SK-N-SH (cell line): ENCODE data around the gene FGF8.

Experiments
- CHD2 ChIP-seq: fragments of 150-350 bp; IDR thresholded peaks from 2 replicates; pipeline ENCODE4 v1.6.1; 2018; ENCODE audit warnings: low read length; ENCODE audit not compliant: partially characterized antibody
- EP300 ChIP-seq, 2 experiments: IDR thresholded peaks; 2 replicates each; pipeline versions ENCODE4 v1.4.0 to v1.6.1; 2012; ENCODE audit warnings: borderline replicate concordance in 1 of 2, low read depth in 1 of 2, low read length in 1 of 2
- POLR2AphosphoS5 ChIP-seq: IDR thresholded peaks from 2 replicates; pipeline ENCODE4 v1.6.1; 2012; ENCODE audit warnings: low read depth, low read length
- RAD21 ChIP-seq: IDR thresholded peaks from 2 replicates; pipeline ENCODE4 v1.6.1; 2012; ENCODE audit warnings: mild to moderate bottlenecking, low read length
- RFX5 ChIP-seq: IDR thresholded peaks from 2 replicates; pipeline ENCODE4 v1.6.1; 2012; ENCODE audit warnings: mild to moderate bottlenecking, improper control_type of control experiment, low read length
- RXRA ChIP-seq: IDR thresholded peaks from 2 replicates; pipeline ENCODE4 v1.4.0; 2012; ENCODE audit warnings: low read depth, mild to moderate bottlenecking, borderline replicate concordance
- TAF1 ChIP-seq: IDR thresholded peaks from 2 replicates; pipeline ENCODE4 v1.6.1; 2012; ENCODE audit warnings: low read depth, mild to moderate bottlenecking, low read length, moderate library complexity, borderline replicate concordance
- TF ChIP-seq, protein P1 (sequence below): fragments of 200-600 bp; sonication (generic); IDR thresholded peaks from 2 replicates; pipeline ENCODE4 v1.6.1; 2017; ENCODE audit warnings: antibody characterized with exemption, mild to moderate bottlenecking, moderate library complexity
- TF ChIP-seq, protein P2 (sequence below): IDR thresholded peaks from 2 replicates; pipeline ENCODE4 v1.6.1; 2012; ENCODE audit warnings: mild to moderate bottlenecking, low read depth, low read length, moderate library complexity
- TF ChIP-seq, protein P3 (sequence below): IDR thresholded peaks from 2 replicates; pipeline ENCODE4; 2012

GRCh38 chr10:101767600-101767945 lies 8.3 kb downstream of the FGF8 start:
- TF ChIP-seq, protein P1, sequence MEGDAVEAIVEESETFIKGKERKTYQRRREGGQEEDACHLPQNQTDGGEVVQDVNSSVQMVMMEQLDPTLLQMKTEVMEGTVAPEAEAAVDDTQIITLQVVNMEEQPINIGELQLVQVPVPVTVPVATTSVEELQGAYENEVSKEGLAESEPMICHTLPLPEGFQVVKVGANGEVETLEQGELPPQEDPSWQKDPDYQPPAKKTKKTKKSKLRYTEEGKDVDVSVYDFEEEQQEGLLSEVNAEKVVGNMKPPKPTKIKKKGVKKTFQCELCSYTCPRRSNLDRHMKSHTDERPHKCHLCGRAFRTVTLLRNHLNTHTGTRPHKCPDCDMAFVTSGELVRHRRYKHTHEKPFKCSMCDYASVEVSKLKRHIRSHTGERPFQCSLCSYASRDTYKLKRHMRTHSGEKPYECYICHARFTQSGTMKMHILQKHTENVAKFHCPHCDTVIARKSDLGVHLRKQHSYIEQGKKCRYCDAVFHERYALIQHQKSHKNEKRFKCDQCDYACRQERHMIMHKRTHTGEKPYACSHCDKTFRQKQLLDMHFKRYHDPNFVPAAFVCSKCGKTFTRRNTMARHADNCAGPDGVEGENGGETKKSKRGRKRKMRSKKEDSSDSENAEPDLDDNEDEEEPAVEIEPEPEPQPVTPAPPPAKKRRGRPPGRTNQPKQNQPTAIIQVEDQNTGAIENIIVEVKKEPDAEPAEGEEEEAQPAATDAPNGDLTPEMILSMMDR, result no peak
- no peak for TF ChIP-seq TAF1
- TF ChIP-seq RFX5, result no peak
- no peak for TF ChIP-seq RXRA
- no peak for TF ChIP-seq EP300 (IDR thresholded peaks at IDR 0.05; ENCODE audit: borderline replicate concordance in 1 of 2, low read depth in 1 of 2, low read length in 1 of 2)
- no peak for TF ChIP-seq RAD21
- no peak for TF ChIP-seq POLR2AphosphoS5
- TF ChIP-seq, protein P2, sequence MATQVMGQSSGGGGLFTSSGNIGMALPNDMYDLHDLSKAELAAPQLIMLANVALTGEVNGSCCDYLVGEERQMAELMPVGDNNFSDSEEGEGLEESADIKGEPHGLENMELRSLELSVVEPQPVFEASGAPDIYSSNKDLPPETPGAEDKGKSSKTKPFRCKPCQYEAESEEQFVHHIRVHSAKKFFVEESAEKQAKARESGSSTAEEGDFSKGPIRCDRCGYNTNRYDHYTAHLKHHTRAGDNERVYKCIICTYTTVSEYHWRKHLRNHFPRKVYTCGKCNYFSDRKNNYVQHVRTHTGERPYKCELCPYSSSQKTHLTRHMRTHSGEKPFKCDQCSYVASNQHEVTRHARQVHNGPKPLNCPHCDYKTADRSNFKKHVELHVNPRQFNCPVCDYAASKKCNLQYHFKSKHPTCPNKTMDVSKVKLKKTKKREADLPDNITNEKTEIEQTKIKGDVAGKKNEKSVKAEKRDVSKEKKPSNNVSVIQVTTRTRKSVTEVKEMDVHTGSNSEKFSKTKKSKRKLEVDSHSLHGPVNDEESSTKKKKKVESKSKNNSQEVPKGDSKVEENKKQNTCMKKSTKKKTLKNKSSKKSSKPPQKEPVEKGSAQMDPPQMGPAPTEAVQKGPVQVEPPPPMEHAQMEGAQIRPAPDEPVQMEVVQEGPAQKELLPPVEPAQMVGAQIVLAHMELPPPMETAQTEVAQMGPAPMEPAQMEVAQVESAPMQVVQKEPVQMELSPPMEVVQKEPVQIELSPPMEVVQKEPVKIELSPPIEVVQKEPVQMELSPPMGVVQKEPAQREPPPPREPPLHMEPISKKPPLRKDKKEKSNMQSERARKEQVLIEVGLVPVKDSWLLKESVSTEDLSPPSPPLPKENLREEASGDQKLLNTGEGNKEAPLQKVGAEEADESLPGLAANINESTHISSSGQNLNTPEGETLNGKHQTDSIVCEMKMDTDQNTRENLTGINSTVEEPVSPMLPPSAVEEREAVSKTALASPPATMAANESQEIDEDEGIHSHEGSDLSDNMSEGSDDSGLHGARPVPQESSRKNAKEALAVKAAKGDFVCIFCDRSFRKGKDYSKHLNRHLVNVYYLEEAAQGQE, result no peak
- TF ChIP-seq, protein P3, sequence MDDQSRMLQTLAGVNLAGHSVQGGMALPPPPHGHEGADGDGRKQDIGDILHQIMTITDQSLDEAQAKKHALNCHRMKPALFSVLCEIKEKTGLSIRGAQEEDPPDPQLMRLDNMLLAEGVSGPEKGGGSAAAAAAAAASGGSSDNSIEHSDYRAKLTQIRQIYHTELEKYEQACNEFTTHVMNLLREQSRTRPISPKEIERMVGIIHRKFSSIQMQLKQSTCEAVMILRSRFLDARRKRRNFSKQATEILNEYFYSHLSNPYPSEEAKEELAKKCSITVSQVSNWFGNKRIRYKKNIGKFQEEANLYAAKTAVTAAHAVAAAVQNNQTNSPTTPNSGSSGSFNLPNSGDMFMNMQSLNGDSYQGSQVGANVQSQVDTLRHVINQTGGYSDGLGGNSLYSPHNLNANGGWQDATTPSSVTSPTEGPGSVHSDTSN, result no peak
- TF ChIP-seq CHD2, result no peak
